NCI-H1048 (cell line): ENCODE results near the gene ATP6V1G3.
"Not testable (repeated sequence)": the region's sequence is repeated elsewhere in the genome, so short reads cannot be mapped to it uniquely, and the experiment has no call there.

Source experiments
- DNase-seq: peaks from one replicate; lab custom pipeline; 2025; lab: John Stamatoyannopoulos, UW

The ATP6V1G3 gene, protein sequence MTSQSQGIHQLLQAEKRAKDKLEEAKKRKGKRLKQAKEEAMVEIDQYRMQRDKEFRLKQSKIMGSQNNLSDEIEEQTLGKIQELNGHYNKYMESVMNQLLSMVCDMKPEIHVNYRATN

DNA sequence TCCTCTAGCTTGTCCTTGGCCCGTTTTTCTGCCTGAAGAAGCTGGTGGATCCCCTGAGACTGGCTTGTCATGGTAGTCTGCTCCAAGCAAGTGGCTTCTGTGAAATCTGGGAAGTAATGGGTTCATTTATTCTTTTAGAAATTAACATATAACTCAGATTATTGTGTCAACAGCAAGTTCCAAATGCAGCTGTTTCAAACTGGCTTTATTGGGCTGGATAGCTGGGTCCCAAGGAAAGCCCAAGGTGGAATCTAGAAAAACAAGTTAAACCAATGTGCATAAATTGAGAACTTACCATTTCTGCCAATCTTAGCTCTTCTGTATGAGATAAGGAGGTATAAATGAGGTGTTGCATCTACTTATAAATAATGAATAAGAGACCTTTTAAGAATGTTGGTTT, at the start of gene ATP6V1G3:
ATP6V1G3 (minus strand) TSS at position 101 of the 400 bp plus-strand sequence; CDS start at position 71, 30 bp downstream.
- no peak for DNase-seq

- DNase-seq: no peak
These were observed 48.4 kb upstream of the ATP6V1G3 start for GRCh38 chr1:198588845-198589244.

- DNase-seq: no peak
These were observed 43.7 kb upstream of the ATP6V1G3 start for GRCh38 chr1:198584163-198584562.

GRCh38 chr1:198583209-198583802, 42.8 kb upstream of the ATP6V1G3 start:
- DNase-seq: not testable (repeated sequence)

DNA sequence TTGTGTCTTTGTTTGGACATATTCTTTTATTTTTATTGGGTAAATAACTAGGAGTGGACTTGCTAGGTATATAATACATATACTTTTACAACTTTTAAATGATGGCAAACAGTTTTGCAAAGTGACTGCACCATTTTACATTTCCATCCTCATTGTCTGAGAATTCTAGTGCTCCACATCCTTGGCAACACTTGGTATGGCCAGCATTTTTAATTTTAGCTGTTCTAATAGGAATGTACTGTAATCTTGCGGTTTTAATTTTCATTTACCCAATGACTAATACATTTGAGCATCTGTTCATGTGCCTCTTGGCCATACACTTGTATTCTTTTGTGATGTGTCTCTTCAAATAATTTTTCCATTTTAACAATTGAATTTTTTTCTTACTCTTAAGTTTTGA, 37.0 kb upstream of the ATP6V1G3 start:
- no peak for DNase-seq

- no peak for DNase-seq
These were observed 35.5 kb upstream of the ATP6V1G3 start for GRCh38 chr1:198575798-198576641.

GRCh38 chr1:198575292-198575691, 34.8 kb upstream of the ATP6V1G3 start:
- DNase-seq: no peak

- DNase-seq: no peak
These were observed 33.8 kb upstream of the ATP6V1G3 start for GRCh38 chr1:198574325-198574724.

DNA sequence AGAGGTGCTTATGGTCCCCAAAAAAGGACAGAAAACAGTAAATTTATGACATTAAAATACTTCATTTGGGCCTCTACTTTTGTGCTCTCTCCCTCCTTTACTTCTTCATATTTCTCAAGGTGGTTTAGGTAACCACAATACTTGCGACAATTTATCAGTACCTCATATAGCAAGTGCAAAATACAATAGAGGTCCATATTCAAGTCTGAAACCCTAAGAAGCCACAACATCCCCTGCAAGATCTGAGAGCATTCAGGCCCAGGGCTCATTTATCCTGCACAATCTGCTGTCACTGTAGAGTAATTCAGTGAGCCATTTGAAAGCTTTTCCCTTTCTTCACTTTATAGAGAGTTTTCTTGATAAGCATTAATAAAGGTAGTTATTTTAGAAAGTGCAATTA, 24.2 kb upstream of the ATP6V1G3 start:
- no peak for DNase-seq

DNA sequence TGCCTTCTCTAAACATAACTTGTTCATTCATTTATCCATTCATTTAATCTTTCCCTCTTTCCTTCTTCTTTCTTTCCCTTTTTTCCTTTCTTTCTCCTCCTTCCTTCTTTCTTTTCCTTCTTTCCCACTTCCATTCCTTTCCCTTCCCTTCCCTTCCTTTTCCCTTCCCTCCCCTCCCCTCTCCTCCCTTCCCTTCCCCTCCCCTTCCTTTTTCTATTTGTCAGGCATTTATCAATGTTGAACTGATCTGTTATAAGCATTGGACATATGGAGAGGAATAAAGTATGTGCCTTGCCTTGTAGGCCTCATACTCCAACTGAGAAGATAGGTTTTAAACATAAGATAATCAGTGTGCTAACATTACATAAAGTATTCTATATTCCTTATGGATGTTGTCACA, 23.7 kb upstream of the ATP6V1G3 start:
- no peak for DNase-seq

GRCh38 chr1:198563583-198563982, 23.1 kb upstream of the ATP6V1G3 start:
- no peak for DNase-seq

GRCh38 chr1:198560161-198560560, 19.7 kb upstream of the ATP6V1G3 start:
- DNase-seq: no peak

- DNase-seq: no peak
These were observed 18.9 kb upstream of the ATP6V1G3 start for GRCh38 chr1:198559362-198559761.

GRCh38 chr1:198558402-198558801, 17.9 kb upstream of the ATP6V1G3 start:
- DNase-seq: no peak

DNA sequence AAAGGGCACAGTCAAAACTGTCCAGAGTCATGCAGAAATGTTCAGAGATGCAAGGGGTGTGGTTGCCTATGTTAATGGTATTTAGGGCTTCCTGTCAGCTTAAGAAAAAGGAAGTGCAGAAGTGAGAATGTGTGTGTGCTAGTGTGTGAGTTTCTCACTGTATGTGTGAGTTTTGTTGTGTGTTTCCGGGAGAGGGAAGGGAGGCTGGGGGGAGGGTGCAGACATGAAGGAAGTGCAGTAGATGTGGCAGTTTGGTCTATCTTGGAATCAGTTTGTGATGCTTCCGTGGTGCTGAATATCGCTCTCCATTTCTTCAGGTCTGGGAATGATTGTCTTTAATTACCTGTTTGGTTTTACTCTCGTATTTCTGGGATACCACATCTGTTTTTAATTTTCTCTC, 16.5 kb upstream of the ATP6V1G3 start:
- DNase-seq: no peak

GRCh38 chr1:198552668-198553416, 12.4 kb upstream of the ATP6V1G3 start:
- no peak for DNase-seq

DNA sequence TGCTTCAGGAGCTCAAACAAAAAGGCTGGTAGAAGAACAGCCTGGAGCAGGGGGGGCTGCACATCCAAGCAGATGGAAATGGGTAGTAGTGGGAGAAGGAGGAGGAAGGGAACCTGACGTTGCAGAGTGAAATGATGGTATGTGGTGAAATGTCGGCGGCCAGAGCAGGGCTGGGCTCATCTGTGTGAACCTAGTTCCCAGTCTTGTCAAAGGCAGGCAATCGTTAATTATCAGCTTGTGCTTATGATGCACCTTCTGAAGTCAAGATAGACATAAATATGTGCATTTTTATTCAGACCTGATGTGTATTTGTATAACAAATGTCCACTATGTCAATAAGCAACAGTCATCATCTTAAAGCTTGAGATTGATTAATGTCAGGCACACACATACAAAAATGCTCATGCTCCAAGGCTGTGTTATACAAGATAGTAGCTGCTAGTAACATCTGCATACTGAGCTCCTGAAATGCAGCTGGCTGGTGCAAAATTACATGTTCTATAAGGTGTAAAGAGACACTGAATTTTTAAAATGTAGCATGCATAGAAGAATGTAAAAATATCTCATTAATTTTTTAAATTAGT, 10.6 kb upstream of the ATP6V1G3 start:
- no peak for DNase-seq

DNA sequence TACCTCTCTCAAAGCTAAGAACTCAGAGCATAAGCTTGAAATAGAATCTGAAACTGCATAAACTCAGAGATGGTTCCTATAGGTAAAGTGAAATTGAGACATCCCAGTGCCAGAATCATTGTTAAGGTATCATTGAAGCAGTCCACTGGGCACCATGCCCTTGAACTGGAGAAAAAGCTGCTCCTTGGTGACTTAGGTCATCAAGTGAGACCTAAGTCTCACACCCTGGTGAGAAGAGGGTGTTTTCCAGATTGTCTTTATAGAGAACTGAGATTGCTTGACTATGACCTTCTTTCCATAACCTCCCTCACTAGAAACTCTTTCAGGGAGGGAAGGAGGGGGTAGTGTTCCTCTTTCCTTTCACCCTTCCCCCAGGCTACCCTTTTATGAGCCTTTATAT, 9.4 kb upstream of the ATP6V1G3 start:
- no peak for DNase-seq

GRCh38 chr1:198548890-198549289, 8.4 kb upstream of the ATP6V1G3 start:
- no peak for DNase-seq

- no peak for DNase-seq
These were observed 4.7 kb upstream of the ATP6V1G3 start for GRCh38 chr1:198545156-198545555.

DNA sequence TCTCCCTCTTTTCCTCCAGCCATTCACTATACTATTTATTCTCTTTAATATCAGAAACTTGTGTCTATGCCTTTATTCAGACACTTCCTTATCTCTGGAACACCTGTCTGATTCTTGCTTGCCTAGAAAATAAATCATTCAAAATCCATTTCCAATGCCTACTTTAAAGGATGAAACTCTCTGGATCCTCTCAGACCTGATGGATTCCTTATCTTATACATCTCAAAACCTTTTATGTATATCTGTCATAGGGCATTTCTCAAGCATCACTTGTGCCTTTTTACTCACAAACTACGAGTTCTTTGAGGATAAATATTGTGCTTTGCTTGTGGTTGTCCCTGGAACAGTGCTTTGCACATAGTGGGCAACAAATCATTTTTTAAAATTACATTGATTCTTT, 3.8 kb upstream of the ATP6V1G3 start:
- DNase-seq: no peak

DNA sequence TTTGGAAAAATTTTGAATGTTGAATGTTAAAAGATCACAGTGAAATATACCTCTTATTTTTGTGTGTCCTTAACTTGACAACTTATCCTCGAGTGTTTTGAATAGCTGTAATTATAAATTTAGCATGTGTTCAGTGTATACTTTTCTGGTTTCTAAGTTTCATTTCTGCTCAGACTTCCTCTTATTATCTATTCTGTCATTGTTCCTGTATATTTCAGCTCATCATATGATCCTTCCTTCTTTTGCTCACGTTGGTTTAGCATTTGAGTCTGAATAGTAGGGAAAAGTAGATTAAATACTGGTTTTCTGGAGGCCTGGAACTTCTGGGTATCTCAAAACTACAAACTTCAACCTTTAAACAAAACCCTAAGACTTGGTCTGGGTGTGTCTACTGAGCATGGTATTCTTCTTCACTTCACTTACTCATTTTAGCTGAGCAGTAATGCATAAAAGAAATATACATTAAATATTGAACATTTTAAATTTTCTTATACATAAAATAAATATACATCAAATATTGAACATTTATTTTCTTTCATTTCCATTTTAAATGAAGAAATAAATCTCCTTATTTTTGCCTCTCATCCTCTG, 3.3 kb upstream of the ATP6V1G3 start:
- DNase-seq: no peak
